Osteocyte (in vitro differentiated cells): Measurements from ENCODE around the gene DPY19L3. TPM values are rescaled to one million over a fixed set of nuclear protein-coding genes. Genes with fewer than 3 reads are reported as not detected.

ENCODE experiments used
- DNase-seq: peaks from one replicate; pipeline ENCODE4 v3.0.0; 2021; ENCODE audit warnings: mixed read lengths; ENCODE audit not compliant: unreplicated experiment; ENCODE audit errors: extremely low spot score
- H3K27ac Mint-ChIP-seq: one replicate; pipeline ENCODE4 v1.8.0; 2021; ENCODE audit warnings: mild to moderate bottlenecking, mixed read lengths; ENCODE audit not compliant: unreplicated experiment
- H3K27me3 Mint-ChIP-seq: one replicate; pipeline ENCODE4 v1.8.0; 2021; ENCODE audit warnings: mixed read lengths; ENCODE audit not compliant: unreplicated experiment
- H3K36me3 Mint-ChIP-seq: one replicate; pipeline ENCODE4 v1.8.0; 2021; ENCODE audit warnings: mixed read lengths; ENCODE audit not compliant: unreplicated experiment
- H3K4me1 Mint-ChIP-seq: one replicate; pipeline ENCODE4 v1.8.0; 2021; ENCODE audit warnings: mixed read lengths; ENCODE audit not compliant: unreplicated experiment
- H3K4me3 Mint-ChIP-seq: one replicate; pipeline ENCODE4 v1.8.0; 2021; ENCODE audit warnings: mild to moderate bottlenecking, moderate library complexity, mixed read lengths; ENCODE audit not compliant: unreplicated experiment
- H3K9me3 Mint-ChIP-seq: one replicate; pipeline ENCODE4 v1.8.0; 2021; ENCODE audit warnings: mixed read lengths; ENCODE audit not compliant: unreplicated experiment
- total RNA-seq: library from RNA; stranded (reverse); gene quantifications from 2 replicates; pipeline ENCODE4 v1.2.1, GENCODE V29; 2021
- TF ChIP-seq, protein P1 (sequence below): fragments of 200-600 bp; sonication (generic); IDR thresholded peaks from 2 replicates; pipeline ENCODE4 v1.5.0; 2021; ENCODE audit warnings: antibody characterized with exemption, mild to moderate bottlenecking, moderate library complexity

DPY19L3 gene
- total RNA-seq, 1 donor from 2014 or later: 75.4 TPM

DNA sequence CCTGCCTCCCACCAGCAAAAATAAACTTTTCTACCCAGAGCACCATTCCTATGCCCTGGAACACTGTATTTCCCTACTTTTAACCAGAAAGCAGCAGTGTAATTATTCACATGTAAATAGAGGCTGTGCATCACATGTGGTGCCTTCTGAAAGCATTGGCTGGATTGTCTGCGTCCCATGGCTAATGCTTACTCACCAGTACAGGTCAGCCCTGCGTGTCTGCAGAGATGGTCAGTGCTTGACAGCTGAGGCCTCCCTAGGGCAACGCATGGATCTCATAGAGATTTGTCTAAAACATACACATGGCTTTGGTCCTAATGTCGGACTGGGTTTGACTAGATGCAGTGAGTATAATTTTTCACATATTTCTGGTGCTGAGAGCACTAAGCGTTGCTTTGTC lies 64.2 kb downstream of the DPY19L3 start:
- H3K27me3 Mint-ChIP-seq: no peaks in the 10 kb centered on the region
- DNase-seq: no peak

DNA sequence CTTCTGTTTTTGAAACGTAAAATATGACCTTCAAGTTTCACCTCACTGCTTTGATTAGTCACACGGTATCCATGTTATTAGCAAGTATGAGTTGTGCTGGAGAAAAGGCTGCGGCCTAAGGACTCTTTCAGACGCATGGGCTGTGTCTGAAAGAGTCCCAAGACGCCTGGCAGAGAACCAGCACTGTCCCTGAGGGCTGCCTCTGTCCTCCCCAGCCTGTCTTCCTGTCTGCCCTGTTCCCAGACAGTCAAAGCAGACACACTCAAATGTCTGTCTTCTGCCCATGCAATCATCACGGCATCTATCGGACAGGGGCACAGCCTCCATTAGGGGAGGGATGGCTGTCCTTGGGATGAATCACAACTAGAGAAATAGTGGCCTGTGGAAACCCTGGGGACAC lies 65.5 kb downstream of the DPY19L3 start:
- H3K27me3 Mint-ChIP-seq: no peaks in the 10 kb centered on the region
- H3K27ac Mint-ChIP-seq: no peak overlapping the region
- no peak overlapping the region for H3K4me3 Mint-ChIP-seq
- peaks cover 28% of the 10 kb centered on the region for H3K36me3 Mint-ChIP-seq
- H3K9me3 Mint-ChIP-seq: no peaks in the 10 kb centered on the region
- no peaks in the 10 kb centered on the region for H3K4me1 Mint-ChIP-seq
- TF ChIP-seq, protein P1, sequence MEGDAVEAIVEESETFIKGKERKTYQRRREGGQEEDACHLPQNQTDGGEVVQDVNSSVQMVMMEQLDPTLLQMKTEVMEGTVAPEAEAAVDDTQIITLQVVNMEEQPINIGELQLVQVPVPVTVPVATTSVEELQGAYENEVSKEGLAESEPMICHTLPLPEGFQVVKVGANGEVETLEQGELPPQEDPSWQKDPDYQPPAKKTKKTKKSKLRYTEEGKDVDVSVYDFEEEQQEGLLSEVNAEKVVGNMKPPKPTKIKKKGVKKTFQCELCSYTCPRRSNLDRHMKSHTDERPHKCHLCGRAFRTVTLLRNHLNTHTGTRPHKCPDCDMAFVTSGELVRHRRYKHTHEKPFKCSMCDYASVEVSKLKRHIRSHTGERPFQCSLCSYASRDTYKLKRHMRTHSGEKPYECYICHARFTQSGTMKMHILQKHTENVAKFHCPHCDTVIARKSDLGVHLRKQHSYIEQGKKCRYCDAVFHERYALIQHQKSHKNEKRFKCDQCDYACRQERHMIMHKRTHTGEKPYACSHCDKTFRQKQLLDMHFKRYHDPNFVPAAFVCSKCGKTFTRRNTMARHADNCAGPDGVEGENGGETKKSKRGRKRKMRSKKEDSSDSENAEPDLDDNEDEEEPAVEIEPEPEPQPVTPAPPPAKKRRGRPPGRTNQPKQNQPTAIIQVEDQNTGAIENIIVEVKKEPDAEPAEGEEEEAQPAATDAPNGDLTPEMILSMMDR: no peak
- DNase-seq: no peak

More for the DNA sequence above, 64.2 kb downstream of the DPY19L3 start:
- H3K4me3 Mint-ChIP-seq: no peak overlapping the region
- no peak overlapping the region for H3K27ac Mint-ChIP-seq
- H3K4me1 Mint-ChIP-seq: no peaks in the 10 kb centered on the region
- H3K36me3 Mint-ChIP-seq: peaks cover 33% of the 10 kb centered on the region
- no peaks in the 10 kb centered on the region for H3K9me3 Mint-ChIP-seq
- TF ChIP-seq, protein P1: no peak

DNA sequence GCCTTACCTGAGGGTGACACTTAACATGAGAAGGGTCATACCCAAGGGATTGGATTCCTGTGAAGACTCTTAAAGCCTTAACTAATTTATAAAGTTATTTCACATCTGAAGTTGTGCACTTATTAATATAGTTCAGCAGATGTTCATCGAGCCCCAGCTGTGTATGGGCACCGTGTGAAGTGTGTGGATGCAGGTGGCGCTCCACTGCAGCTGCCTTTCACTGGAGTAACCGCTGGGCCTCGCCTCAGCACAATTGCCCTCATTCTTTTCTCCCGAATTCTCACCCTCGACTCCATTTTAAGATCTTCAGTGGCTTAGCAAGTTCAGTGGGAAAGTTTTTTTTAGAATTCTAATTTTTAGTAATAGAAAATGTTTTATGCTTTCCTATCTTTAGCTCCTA lies 66.2 kb downstream of the DPY19L3 start:
- no peak for DNase-seq
- H3K36me3 Mint-ChIP-seq: peaks cover 27% of the 10 kb centered on the region
- TF ChIP-seq, protein P1: no peak
- no peak overlapping the region for H3K27ac Mint-ChIP-seq
- H3K4me1 Mint-ChIP-seq: no peaks in the 10 kb centered on the region
- no peaks in the 10 kb centered on the region for H3K9me3 Mint-ChIP-seq
- no peaks in the 10 kb centered on the region for H3K27me3 Mint-ChIP-seq
- no peak overlapping the region for H3K4me3 Mint-ChIP-seq

DNA sequence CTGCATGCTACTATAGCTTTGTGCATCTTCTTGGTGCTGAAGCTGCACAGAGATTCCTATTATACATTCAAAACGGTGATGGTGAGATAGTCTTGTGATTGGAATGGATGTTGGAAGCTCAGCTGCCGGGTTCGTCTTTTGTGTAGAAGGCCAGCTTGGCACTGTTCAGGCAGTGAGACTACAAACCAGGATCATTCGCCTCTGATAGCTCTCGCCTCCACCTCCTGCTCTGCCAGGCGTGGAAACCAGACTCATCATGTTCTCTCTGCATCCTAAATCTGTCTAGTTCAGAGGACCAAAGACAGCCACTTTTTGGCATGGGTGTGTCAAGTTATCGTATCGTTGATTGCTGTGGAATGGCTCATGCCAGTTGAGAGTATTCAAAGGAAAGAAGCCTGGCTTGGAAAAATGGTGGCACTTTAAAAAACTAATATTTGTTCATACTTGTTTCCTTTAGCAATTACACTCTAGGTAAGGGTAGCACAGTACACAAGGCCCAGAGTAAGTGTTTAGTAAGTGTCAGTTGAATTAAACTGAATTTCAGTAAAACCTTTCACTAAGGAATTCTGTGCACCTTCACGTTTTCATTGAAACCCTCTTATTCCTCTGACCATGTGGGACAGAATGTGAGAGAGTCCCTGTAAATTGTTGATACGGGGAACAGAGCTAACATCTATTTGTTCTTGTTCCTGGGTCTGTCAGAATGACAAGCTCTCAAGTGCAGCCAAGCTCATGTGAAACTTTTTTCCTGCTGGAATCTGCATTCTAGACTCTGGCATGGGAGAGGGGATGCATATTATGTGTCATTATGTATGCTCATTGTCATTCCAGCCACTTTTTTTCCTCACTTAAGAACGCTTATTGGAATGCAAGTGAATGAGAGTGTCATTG lies 69.8 kb downstream of the DPY19L3 start:
- Mint-ChIP-seq H3K4me3 (no peak overlapping the region), H3K27ac (no peak overlapping the region), H3K27me3 (no peaks in the 10 kb centered on the region), H3K4me1 (no peaks in the 10 kb centered on the region), H3K9me3 (no peaks in the 10 kb centered on the region), H3K36me3 (peaks cover 26% of the 10 kb centered on the region)
- TF ChIP-seq, protein P1: no peak
- no peak for DNase-seq

DNA sequence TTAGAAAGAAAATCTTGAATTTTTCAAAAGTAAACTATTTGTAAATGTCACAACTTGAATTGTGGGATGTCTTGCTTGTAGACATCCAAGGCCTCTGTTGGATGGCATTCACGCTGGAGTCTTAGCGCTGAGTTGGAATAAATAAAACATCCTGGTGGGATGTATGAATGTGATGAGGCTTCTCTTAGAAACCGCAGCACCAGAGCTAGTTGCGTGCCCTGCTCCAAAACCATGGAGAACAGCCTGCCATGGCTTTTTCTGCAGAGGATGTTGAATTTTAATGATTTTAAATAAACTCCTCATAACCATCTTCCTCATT lies 70.4 kb downstream of the DPY19L3 start:
- peaks cover 25% of the 10 kb centered on the region for H3K36me3 Mint-ChIP-seq
- H3K27me3 Mint-ChIP-seq: no peaks in the 10 kb centered on the region

More for the DNA sequence above, 70.4 kb downstream of the DPY19L3 start:
- Mint-ChIP-seq H3K9me3 (no peaks in the 10 kb centered on the region), H3K27ac (no peak overlapping the region), H3K4me3 (no peak overlapping the region), H3K4me1 (no peaks in the 10 kb centered on the region)
- TF ChIP-seq, protein P1: no peak
- no peak for DNase-seq
